Stimulated activated naive B cell treated with anti-CD40 and anti-IgM and Interleukin-4, amounts not matched to agents 10 μg/mL and 1 μg/mL and 100 μg/mL, for 72 hours (primary cell): ENCODE results near the gene ASB13.

Experiments used
- ATAC-seq, 2 donors: fragments of 150-1000 bp; cut with Tn5 transposase; replicated peaks; 2 replicates each; pipeline ENCODE4 v1.10.0; 2021; ENCODE audit warnings: moderate library complexity in 1 of 2
- DNase-seq: peaks from one replicate; pipeline ENCODE4 v3.0.0; 2021
- H3K27ac Mint-ChIP-seq: one replicate; pipeline ENCODE4 v1.8.0; 2022; ENCODE audit warnings: mild to moderate bottlenecking, mixed read lengths
- H3K27me3 Mint-ChIP-seq, 2 donors: one replicate each; pipeline ENCODE4 v1.8.0; 2022; ENCODE audit warnings: mixed read lengths in 2 of 2
- H3K36me3 Mint-ChIP-seq, 2 donors: one replicate each; pipeline ENCODE4 v1.8.0; 2022; ENCODE audit warnings: mixed read lengths in 2 of 2, mild to moderate bottlenecking in 1 of 2
- H3K4me1 Mint-ChIP-seq, 2 donors: one replicate each; pipeline ENCODE4 v1.8.0; 2022; ENCODE audit warnings: mixed read lengths in 2 of 2, mild to moderate bottlenecking in 1 of 2
- H3K4me3 Mint-ChIP-seq, 2 donors: one replicate each; pipeline ENCODE4 v1.8.0; 2022; ENCODE audit warnings: mild to moderate bottlenecking in 2 of 2, mixed read lengths in 2 of 2, moderate library complexity in 1 of 2
- H3K9me3 Mint-ChIP-seq, 2 donors: one replicate each; pipeline ENCODE4 v1.8.0; 2022; ENCODE audit warnings: mixed read lengths in 2 of 2, mild to moderate bottlenecking in 1 of 2

Gene ASB13

GRCh38 chr10:5648494-5649457, 17.6 kb downstream of the ASB13 start:
- Mint-ChIP-seq H3K4me1 (peaks cover 16 to 23% of the 10 kb centered on the region in 2 donors), H3K36me3 (peaks cover 22 to 26% of the 10 kb centered on the region in 2 donors), H3K4me3 (peak overlapping the region; percentile 59 to 60), H3K27ac (peak overlapping the region; percentile 84), H3K27me3 (no peaks in the 10 kb centered on the region), H3K9me3 (peaks cover 0 to 3% of the 10 kb centered on the region in 2 donors)
- DNase-seq, result no peak
- ATAC-seq, result peak in 1 of 2 donors; percentile 16

- ATAC-seq, result no peak
- no peak overlapping the region for H3K4me3 Mint-ChIP-seq
- H3K36me3 Mint-ChIP-seq, result peaks cover 24 to 30% of the 10 kb centered on the region in 2 donors
- H3K27ac Mint-ChIP-seq, result peak overlapping the region; percentile 42
- peaks cover 16 to 25% of the 10 kb centered on the region in 2 donors for H3K4me1 Mint-ChIP-seq
- H3K27me3 Mint-ChIP-seq, result no peaks in the 10 kb centered on the region
- peaks cover 0 to 3% of the 10 kb centered on the region in 2 donors for H3K9me3 Mint-ChIP-seq
- DNase-seq, result no peak
Observed at GRCh38 chr10:5647507-5648240, 18.7 kb downstream of the ASB13 start.

GRCh38 chr10:5645944-5646617, 20.3 kb downstream of the ASB13 start:
- H3K4me1 Mint-ChIP-seq, result peaks cover 16 to 25% of the 10 kb centered on the region in 2 donors
- peak overlapping the region; percentile 54 for H3K27ac Mint-ChIP-seq
- no peak for DNase-seq
- H3K9me3 Mint-ChIP-seq, result peaks cover 0 to 3% of the 10 kb centered on the region in 2 donors
- H3K36me3 Mint-ChIP-seq, result peaks cover 31 to 43% of the 10 kb centered on the region in 2 donors
- peak; percentile 35 to 50 for ATAC-seq
- no peak overlapping the region for H3K4me3 Mint-ChIP-seq
- H3K27me3 Mint-ChIP-seq, result no peaks in the 10 kb centered on the region

- Mint-ChIP-seq H3K27ac (peak overlapping the region; percentile 54), H3K4me1 (peaks cover 16 to 25% of the 10 kb centered on the region in 2 donors), H3K9me3 (peaks cover 0 to 3% of the 10 kb centered on the region in 2 donors), H3K36me3 (peaks cover 33 to 48% of the 10 kb centered on the region in 2 donors), H3K27me3 (no peaks in the 10 kb centered on the region), H3K4me3 (no peak overlapping the region)
- DNase-seq, result no peak
- ATAC-seq, result peak; percentile 87 to 89
Observed at GRCh38 chr10:5645375-5645774, 21.0 kb downstream of the ASB13 start.

- Mint-ChIP-seq H3K9me3 (peaks cover 0 to 3% of the 10 kb centered on the region in 2 donors), H3K27ac (no peak overlapping the region), H3K27me3 (no peaks in the 10 kb centered on the region), H3K36me3 (peaks cover 32 to 48% of the 10 kb centered on the region in 2 donors), H3K4me3 (no peak overlapping the region), H3K4me1 (peaks cover 16 to 25% of the 10 kb centered on the region in 2 donors)
- ATAC-seq (no peak), DNase-seq (no peak)
Observed at GRCh38 chr10:5644930-5645329, 21.5 kb downstream of the ASB13 start.

- Mint-ChIP-seq H3K36me3 (peaks cover 26 to 48% of the 10 kb centered on the region in 2 donors), H3K4me3 (peak overlapping the region in 1 of 2 donors; percentile 0), H3K4me1 (peaks cover 16 to 22% of the 10 kb centered on the region in 2 donors), H3K9me3 (no peaks in the 10 kb centered on the region), H3K27me3 (no peaks in the 10 kb centered on the region), H3K27ac (peak overlapping the region; percentile 66)
- ATAC-seq (no peak), DNase-seq (no peak)
Observed at GRCh38 chr10:5643346-5644067, 22.9 kb downstream of the ASB13 start.

- H3K27me3 Mint-ChIP-seq, result no peaks in the 10 kb centered on the region
- ATAC-seq (no peak), DNase-seq (no peak)
- no peak overlapping the region for H3K27ac Mint-ChIP-seq
- no peaks in the 10 kb centered on the region for H3K9me3 Mint-ChIP-seq
- peaks cover 14 to 18% of the 10 kb centered on the region in 2 donors for H3K4me1 Mint-ChIP-seq
- H3K36me3 Mint-ChIP-seq, result peaks cover 20 to 44% of the 10 kb centered on the region in 2 donors
- no peak overlapping the region for H3K4me3 Mint-ChIP-seq
Observed at GRCh38 chr10:5641501-5641900, 24.9 kb downstream of the ASB13 start.

- no peaks in the 10 kb centered on the region for H3K27me3 Mint-ChIP-seq
- ATAC-seq (no peak), DNase-seq (no peak)
- no peaks in the 10 kb centered on the region for H3K9me3 Mint-ChIP-seq
- H3K4me3 Mint-ChIP-seq, result no peak overlapping the region
- H3K4me1 Mint-ChIP-seq, result peaks cover 4 to 10% of the 10 kb centered on the region in 2 donors
- no peak overlapping the region for H3K27ac Mint-ChIP-seq
- H3K36me3 Mint-ChIP-seq, result peaks cover 20 to 44% of the 10 kb centered on the region in 2 donors
Observed at GRCh38 chr10:5640501-5640900, 25.9 kb downstream of the ASB13 start.

- H3K4me3 Mint-ChIP-seq, result no peak overlapping the region
- ATAC-seq (no peak), DNase-seq (no peak)
- H3K9me3 Mint-ChIP-seq, result no peaks in the 10 kb centered on the region
- no peak overlapping the region for H3K27ac Mint-ChIP-seq
- peaks cover 20 to 44% of the 10 kb centered on the region in 2 donors for H3K36me3 Mint-ChIP-seq
- peaks cover 0 to 7% of the 10 kb centered on the region in 2 donors for H3K4me1 Mint-ChIP-seq
- no peaks in the 10 kb centered on the region for H3K27me3 Mint-ChIP-seq
Observed at GRCh38 chr10:5640036-5640435, 26.4 kb downstream of the ASB13 start.

GRCh38 chr10:5639066-5639465, 27.3 kb downstream of the ASB13 start:
- Mint-ChIP-seq H3K9me3 (no peaks in the 10 kb centered on the region), H3K27ac (no peak overlapping the region), H3K36me3 (peaks cover 20 to 39% of the 10 kb centered on the region in 2 donors), H3K4me3 (no peak overlapping the region), H3K27me3 (no peaks in the 10 kb centered on the region), H3K4me1 (peaks cover 0 to 2% of the 10 kb centered on the region in 2 donors)
- ATAC-seq (no peak), DNase-seq (no peak)

- Mint-ChIP-seq H3K27ac (no peak overlapping the region), H3K4me3 (no peak overlapping the region), H3K4me1 (no peaks in the 10 kb centered on the region), H3K9me3 (no peaks in the 10 kb centered on the region), H3K27me3 (no peaks in the 10 kb centered on the region), H3K36me3 (peaks cover 17 to 34% of the 10 kb centered on the region in 2 donors)
- DNase-seq (no peak), ATAC-seq (no peak)
Observed at GRCh38 chr10:5638494-5638893, 27.9 kb downstream of the ASB13 start.

- ATAC-seq (no peak), DNase-seq (no peak)
- H3K27me3 Mint-ChIP-seq, result no peaks in the 10 kb centered on the region
- H3K27ac Mint-ChIP-seq, result no peak overlapping the region
- peaks cover under 1 to 3% of the 10 kb centered on the region in 2 donors for H3K4me1 Mint-ChIP-seq
- no peaks in the 10 kb centered on the region for H3K9me3 Mint-ChIP-seq
- H3K36me3 Mint-ChIP-seq, result peaks cover 0 to 11% of the 10 kb centered on the region in 2 donors
- no peak overlapping the region for H3K4me3 Mint-ChIP-seq
Observed at GRCh38 chr10:5634918-5635317, 31.5 kb downstream of the ASB13 start.

- H3K4me1 Mint-ChIP-seq, result peaks cover 10 to 18% of the 10 kb centered on the region in 2 donors
- no peak overlapping the region for H3K27ac Mint-ChIP-seq
- no peak for ATAC-seq
- no peaks in the 10 kb centered on the region for H3K9me3 Mint-ChIP-seq
- no peak overlapping the region for H3K4me3 Mint-ChIP-seq
- H3K27me3 Mint-ChIP-seq, result peaks cover 5 to 6% of the 10 kb centered on the region in 2 donors
- DNase-seq, result no peak
- H3K36me3 Mint-ChIP-seq, result no peaks in the 10 kb centered on the region
Observed at GRCh38 chr10:5633166-5633749, 33.1 kb downstream of the ASB13 start.
